ENCODE data around the gene MRPS18B. TPM values are rescaled to one million over a fixed set of nuclear protein-coding genes. Genes with fewer than 3 reads are reported as not detected.

Gene MRPS18B
- total and polyA plus RNA-seq, 4 donors = 24.9 to 81.5 (median 53.6) TPM

- Histone ChIP-seq H3K9me3 (ENCODE audit: control insufficient read depth in 4 of 4, insufficient read depth in 3 of 4, low read length in 3 of 4) (no peaks in the 10 kb centered on the region), H3K9ac (ENCODE audit: insufficient read depth in 1 of 2, low read length in 2 of 2) (no peak overlapping the region), H3K4me1 (ENCODE audit: control insufficient read depth in 5 of 5, insufficient read depth in 5 of 5, low read length in 5 of 5) (no peaks in the 10 kb centered on the region), H3K27me3 (ENCODE audit: control insufficient read depth in 3 of 3, insufficient read depth in 3 of 3, low read length in 2 of 3) (no peaks in the 10 kb centered on the region), H3K4me3 (no peak overlapping the region), H3K27ac (ENCODE audit: low read depth in 1 of 2, low read length in 1 of 2) (no peak overlapping the region), H3K36me3 (ENCODE audit: control insufficient read depth in 4 of 4, insufficient read depth in 4 of 4, low read length in 4 of 4) (peaks cover 4 to 40% (median 25%) of the 10 kb centered on the region in 4 donors)
- no peak for TF ChIP-seq CTCF (IDR thresholded peaks at IDR 0.05; ENCODE audit: control extremely low read depth, extremely low read depth)
- DNase-seq (no peak), ATAC-seq (ENCODE audit: insufficient read depth, low FRiP score) (no peak)
- WGBS, 2 donors = 51 to 77% methylated on average over 10 of the region's 10 CpGs
Measured at GRCh38 chr6:30640481-30640880, 22.8 kb downstream of the MRPS18B start.

- H3K36me3 ChIP-seq (ENCODE audit: control insufficient read depth in 4 of 4, insufficient read depth in 4 of 4, low read length in 4 of 4) = peaks cover 4 to 39% (median 25%) of the 10 kb centered on the region in 4 donors
Measured at GRCh38 chr6:30641048-30641447, 23.4 kb downstream of the MRPS18B start.

GRCh38 chr6:30643656-30644055, 26.0 kb downstream of the MRPS18B start:
- TF ChIP-seq CTCF (IDR thresholded peaks at IDR 0.05; ENCODE audit: control extremely low read depth, extremely low read depth) = no peak
- Histone ChIP-seq H3K9ac (ENCODE audit: insufficient read depth in 1 of 2, low read length in 2 of 2) (no peak overlapping the region), H3K27ac (ENCODE audit: low read depth in 1 of 2, low read length in 1 of 2) (no peak overlapping the region), H3K27me3 (ENCODE audit: control insufficient read depth in 3 of 3, insufficient read depth in 3 of 3, low read length in 2 of 3) (no peaks in the 10 kb centered on the region), H3K36me3 (ENCODE audit: control insufficient read depth in 4 of 4, insufficient read depth in 4 of 4, low read length in 4 of 4) (peaks cover 4 to 37% (median 25%) of the 10 kb centered on the region in 4 donors), H3K4me1 (ENCODE audit: control insufficient read depth in 5 of 5, insufficient read depth in 5 of 5, low read length in 5 of 5) (peaks cover 0 to 10% (median 0%) of the 10 kb centered on the region in 5 donors), H3K9me3 (ENCODE audit: control insufficient read depth in 4 of 4, insufficient read depth in 3 of 4, low read length in 3 of 4) (no peaks in the 10 kb centered on the region), H3K4me3 (no peak overlapping the region)
- WGBS, 2 donors = 96 to 98% methylated on average over 2 of the region's 2 CpGs
- no peak for ATAC-seq (ENCODE audit: insufficient read depth, low FRiP score)
- no peak for DNase-seq

More at GRCh38 chr6:30641048-30641447, 23.4 kb downstream of the MRPS18B start:
- H3K9me3 ChIP-seq (ENCODE audit: control insufficient read depth in 4 of 4, insufficient read depth in 3 of 4, low read length in 3 of 4) = no peaks in the 10 kb centered on the region
- H3K9ac ChIP-seq (ENCODE audit: insufficient read depth in 1 of 2, low read length in 2 of 2) = no peak overlapping the region
- ATAC-seq (ENCODE audit: insufficient read depth, low FRiP score) = no peak
- no peak overlapping the region for H3K4me3 ChIP-seq
- WGBS, 2 donors = 46 to 78% methylated on average over 1 of the region's 1 CpG
- no peak overlapping the region for H3K27ac ChIP-seq (ENCODE audit: low read depth in 1 of 2, low read length in 1 of 2)
- DNase-seq = no peak
- no peaks in the 10 kb centered on the region for H3K27me3 ChIP-seq (ENCODE audit: control insufficient read depth in 3 of 3, insufficient read depth in 3 of 3, low read length in 2 of 3)
- no peak for TF ChIP-seq CTCF (IDR thresholded peaks at IDR 0.05; ENCODE audit: control extremely low read depth, extremely low read depth)
- H3K4me1 ChIP-seq (ENCODE audit: control insufficient read depth in 5 of 5, insufficient read depth in 5 of 5, low read length in 5 of 5) = no peaks in the 10 kb centered on the region

GRCh38 chr6:30644769-30645168, 27.1 kb downstream of the MRPS18B start:
- H3K9me3 ChIP-seq (ENCODE audit: control insufficient read depth in 4 of 4, insufficient read depth in 3 of 4, low read length in 3 of 4) = no peaks in the 10 kb centered on the region
- no peak overlapping the region for H3K9ac ChIP-seq (ENCODE audit: insufficient read depth in 1 of 2, low read length in 2 of 2)
- DNase-seq = no peak
- no peak overlapping the region for H3K4me3 ChIP-seq
- H3K4me1 ChIP-seq (ENCODE audit: control insufficient read depth in 5 of 5, insufficient read depth in 5 of 5, low read length in 5 of 5) = peaks cover 0 to 10% (median 0%) of the 10 kb centered on the region in 5 donors
- ATAC-seq (ENCODE audit: insufficient read depth, low FRiP score) = no peak
- WGBS, 2 donors = 64 to 81% methylated on average over 5 of the region's 5 CpGs
- H3K36me3 ChIP-seq (ENCODE audit: control insufficient read depth in 4 of 4, insufficient read depth in 4 of 4, low read length in 4 of 4) = peaks cover 4 to 35% (median 26%) of the 10 kb centered on the region in 4 donors
- no peaks in the 10 kb centered on the region for H3K27me3 ChIP-seq (ENCODE audit: control insufficient read depth in 3 of 3, insufficient read depth in 3 of 3, low read length in 2 of 3)
- TF ChIP-seq CTCF (IDR thresholded peaks at IDR 0.05; ENCODE audit: control extremely low read depth, extremely low read depth) = no peak
- H3K27ac ChIP-seq (ENCODE audit: low read depth in 1 of 2, low read length in 1 of 2) = no peak overlapping the region

All from lung (tissue), 12 donors.